ENCODE data around the gene TEPSIN. TPM values are rescaled to one million over a fixed set of nuclear protein-coding genes. Genes with fewer than 3 reads are reported as not detected.
"Not testable (repeated sequence)": the region's sequence is repeated elsewhere in the genome, so short reads cannot be mapped to it uniquely, and the experiment has no call there.

The TEPSIN gene
- total RNA-seq, 2 experiments from 2014 or later, result 17.8 to 20.3 TPM

- H3K27ac Mint-ChIP-seq, result no peak overlapping the region
- POLR2A ChIA-PET, result interaction anchor here (1.5 kb wide), 1 partner anchor 11 kb away, joined by 6 read pairs; the partner anchor contains the start of gene CEP131
- CTCF ChIA-PET, result no interaction called here
- H3K27me3 Mint-ChIP-seq, result no peaks in the 10 kb centered on the region
- H3K4me1 Mint-ChIP-seq, result peaks cover 13% of the 10 kb centered on the region
- no peaks in the 10 kb centered on the region for H3K9me3 Mint-ChIP-seq (ENCODE audit: low read depth)
- H3K36me3 Mint-ChIP-seq (ENCODE audit: low read depth), result peaks cover 9% of the 10 kb centered on the region
- H3K4me3 Mint-ChIP-seq, result no peak overlapping the region
- ATAC-seq, result no peak
- intact Hi-C loops (cut with DNase I, micrococcal nuclease), result no loop called here
- no peak for DNase-seq
Measured at GRCh38 chr17:81233811-81234505, 4.9 kb downstream of the TEPSIN start.

DNA sequence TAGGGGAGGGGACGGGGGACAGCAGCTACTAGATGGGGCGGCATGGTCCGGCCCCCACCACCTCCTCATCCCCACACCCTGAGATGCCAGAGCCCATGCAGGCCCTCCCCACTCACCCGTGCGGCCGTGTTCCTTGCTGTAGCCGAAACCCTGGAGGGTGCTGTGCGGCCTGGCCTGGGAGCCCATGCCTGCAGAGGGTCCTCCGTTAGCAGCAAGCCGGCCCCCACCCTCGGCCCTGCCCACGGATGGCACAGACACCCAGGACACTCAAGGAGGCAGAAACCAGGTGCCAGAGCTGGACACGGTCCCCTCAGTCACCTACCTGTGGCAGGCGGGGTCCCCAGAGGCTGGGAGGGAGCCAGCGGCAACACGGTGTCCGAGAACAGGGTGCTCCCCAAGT is 5.5 kb downstream of the TEPSIN start:
- Mint-ChIP-seq H3K4me1 (peaks cover 13% of the 10 kb centered on the region), H3K27me3 (no peaks in the 10 kb centered on the region), H3K4me3 (no peak overlapping the region), H3K36me3 (ENCODE audit: low read depth) (peaks cover 9% of the 10 kb centered on the region), H3K27ac (no peak overlapping the region), H3K9me3 (ENCODE audit: low read depth) (no peaks in the 10 kb centered on the region)
- ChIA-PET POLR2A (no interaction called here), CTCF (no interaction called here)
- ATAC-seq (no peak), DNase-seq (no peak)
- intact Hi-C loops (cut with DNase I, micrococcal nuclease), result no loop called here

DNA sequence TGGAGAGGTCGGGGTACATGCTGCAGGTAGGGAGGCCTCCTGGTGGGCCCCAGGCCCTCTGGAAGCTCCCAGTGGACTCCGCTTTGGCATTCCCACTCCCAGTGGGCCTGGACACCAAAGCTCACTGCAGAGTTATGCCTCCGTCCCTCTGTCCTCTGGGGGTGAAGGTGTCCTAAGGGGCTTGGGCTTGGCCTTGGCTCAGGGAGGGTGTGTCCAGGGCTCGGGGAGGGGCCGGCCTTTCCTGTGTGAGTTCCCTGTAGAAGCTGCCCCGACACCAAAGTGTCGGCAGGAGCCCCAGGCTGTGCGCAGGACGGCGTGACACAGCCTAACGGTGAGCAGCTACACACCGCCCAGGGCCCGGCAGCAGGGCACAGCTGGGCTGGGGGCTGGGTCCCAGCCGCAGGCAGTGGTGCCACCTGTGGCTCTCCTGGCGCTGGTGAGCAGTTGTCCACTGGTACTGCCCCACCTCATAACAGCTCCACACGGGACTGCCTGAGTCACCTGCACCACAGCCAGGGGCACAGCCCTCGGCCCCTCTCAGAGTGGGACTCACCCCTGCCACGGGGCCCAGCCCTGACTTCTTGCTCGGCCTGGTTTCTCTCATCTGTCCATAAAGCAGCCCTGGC is 6.1 kb downstream of the TEPSIN start:
- no peaks in the 10 kb centered on the region for H3K27me3 Mint-ChIP-seq
- ChIA-PET CTCF (no interaction called here), POLR2A (no interaction called here)
- ATAC-seq (no peak), DNase-seq (no peak)
- intact Hi-C loops (cut with DNase I, micrococcal nuclease), result no loop called here
- H3K4me3 Mint-ChIP-seq, result no peak overlapping the region
- peaks cover 9% of the 10 kb centered on the region for H3K36me3 Mint-ChIP-seq (ENCODE audit: low read depth)
- no peak overlapping the region for H3K27ac Mint-ChIP-seq
- H3K4me1 Mint-ChIP-seq, result peaks cover 11% of the 10 kb centered on the region
- H3K9me3 Mint-ChIP-seq (ENCODE audit: low read depth), result no peaks in the 10 kb centered on the region

DNA sequence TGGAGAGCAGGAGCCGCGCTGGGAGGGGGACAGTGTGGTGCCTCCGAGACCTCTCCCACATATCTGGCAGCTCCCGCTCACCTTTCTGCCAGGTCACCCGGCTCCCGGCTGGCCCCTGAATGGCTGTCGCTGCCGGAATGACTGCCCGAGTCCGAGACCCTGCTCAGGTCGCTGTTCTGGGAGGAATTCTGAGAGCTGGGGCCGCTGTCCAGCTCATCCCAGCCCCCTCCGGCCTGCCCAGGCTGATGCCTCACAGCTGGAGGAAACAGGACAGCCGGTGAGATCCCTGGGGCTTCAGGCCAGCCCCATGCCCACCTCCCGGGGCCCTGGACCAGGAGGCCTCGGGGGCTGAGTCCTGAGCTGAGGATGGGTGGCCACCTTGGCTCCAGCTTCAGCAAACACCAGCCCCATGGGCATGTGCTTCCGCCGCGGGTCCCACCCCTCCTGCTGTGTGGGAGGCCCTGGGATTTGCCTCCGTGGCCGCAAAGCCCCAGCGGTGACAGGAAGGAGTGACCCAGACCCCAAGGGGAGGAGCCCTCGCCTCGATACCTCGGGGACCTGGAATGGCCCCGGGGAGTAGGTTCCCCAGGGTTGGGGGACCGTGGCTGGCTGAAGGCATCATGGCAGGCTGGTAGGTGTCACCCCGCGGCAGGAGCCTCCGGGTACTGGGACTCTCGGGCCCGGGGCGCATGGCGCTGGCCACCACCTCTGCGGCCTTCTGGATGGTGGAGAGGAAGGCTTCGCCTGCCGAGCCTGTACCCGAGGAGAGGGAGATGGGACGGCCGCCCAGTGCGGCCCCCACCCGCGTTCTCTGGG is 6.9 kb downstream of the TEPSIN start:
- Mint-ChIP-seq H3K9me3 (ENCODE audit: low read depth) (no peaks in the 10 kb centered on the region), H3K36me3 (ENCODE audit: low read depth) (peaks cover 9% of the 10 kb centered on the region), H3K4me1 (peaks cover 7% of the 10 kb centered on the region), H3K27ac (no peak overlapping the region), H3K27me3 (no peaks in the 10 kb centered on the region), H3K4me3 (no peak overlapping the region)
- intact Hi-C loops (cut with DNase I, micrococcal nuclease), result no loop called here
- DNase-seq (no peak), ATAC-seq (no peak)
- CTCF ChIA-PET, result interaction anchor here (0.6 kb wide), 1 partner anchor 253 kb away, joined by 3 read pairs; no protein-coding TSS in a partner anchor
- POLR2A ChIA-PET, result no interaction called here

- no peak for ATAC-seq
- no peaks in the 10 kb centered on the region for H3K9me3 Mint-ChIP-seq (ENCODE audit: low read depth)
- no peak overlapping the region for H3K4me3 Mint-ChIP-seq
- peaks cover 7% of the 10 kb centered on the region for H3K4me1 Mint-ChIP-seq
- POLR2A ChIA-PET, result no interaction called here
- no peak for DNase-seq
- CTCF ChIA-PET, result interaction anchor here (0.6 kb wide), 1 partner anchor 13 kb away, joined by 3 read pairs; no protein-coding TSS in a partner anchor
- intact Hi-C loops (cut with DNase I, micrococcal nuclease), result no loop called here
- H3K27me3 Mint-ChIP-seq, result no peaks in the 10 kb centered on the region
- peaks cover 9% of the 10 kb centered on the region for H3K36me3 Mint-ChIP-seq (ENCODE audit: low read depth)
- no peak overlapping the region for H3K27ac Mint-ChIP-seq
Measured at GRCh38 chr17:81231121-81231645, 7.7 kb downstream of the TEPSIN start.

DNA sequence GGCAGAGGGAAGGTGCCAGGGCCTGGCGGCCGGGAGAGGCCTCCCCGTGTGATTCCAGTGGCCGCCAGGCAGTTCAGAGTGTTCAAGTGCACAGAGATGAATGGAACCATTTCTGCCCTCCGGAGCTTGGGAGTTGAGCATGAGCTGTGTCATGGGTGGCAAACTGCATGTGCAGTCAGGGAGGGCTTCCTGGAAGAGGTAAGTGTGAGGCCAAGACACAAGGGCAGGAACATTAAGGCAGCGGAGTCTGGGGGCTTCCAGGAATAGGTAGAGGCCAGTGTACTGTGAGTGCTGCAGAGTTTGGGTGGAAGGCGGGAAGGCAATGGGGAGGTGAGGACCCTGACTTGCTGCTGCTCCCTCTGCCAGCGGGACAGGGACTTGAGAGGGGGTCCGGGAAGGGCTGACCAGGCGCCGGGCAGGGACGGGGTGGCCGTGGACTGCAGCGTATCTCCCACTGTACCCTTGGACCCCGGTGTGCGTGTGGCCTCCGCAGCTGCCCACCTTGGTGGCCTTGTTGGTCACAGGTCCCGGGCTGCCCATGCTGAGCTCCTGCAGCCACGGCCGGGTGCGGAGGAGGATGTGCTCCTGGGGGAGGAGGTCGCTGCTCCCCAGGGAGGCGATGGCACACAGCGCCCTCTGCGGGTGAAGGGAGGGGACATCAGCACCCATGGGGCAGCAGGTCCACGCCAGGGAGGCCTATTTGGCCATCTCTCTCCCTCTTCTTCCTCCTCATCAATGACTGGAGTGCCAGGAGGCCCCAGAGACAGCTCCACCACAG is 8.6 kb downstream of the TEPSIN start:
- ATAC-seq, result peak; percentile 45
- CTCF ChIA-PET, result interaction anchor here (0.6 to 1.1 kb wide), 4 partner anchors 8 to 87 kb away, joined by 3 read pairs; partner anchors contain the start of gene TEPSIN

DNA sequence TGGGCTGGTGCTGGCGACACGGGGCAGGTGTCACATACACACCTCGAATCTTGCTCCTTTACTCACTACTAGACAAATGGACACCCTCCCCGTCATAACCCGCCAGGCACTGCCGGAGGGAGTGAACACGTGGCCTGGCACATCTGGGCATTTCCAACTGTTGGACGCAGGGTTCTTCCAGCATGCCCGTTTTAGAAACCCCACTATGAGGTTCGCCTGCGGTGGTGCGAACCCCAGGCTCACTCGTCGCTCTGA is 9.3 kb downstream of the TEPSIN start:
- ChIA-PET CTCF (interaction anchor here (0.5 to 1.1 kb wide), 4 partner anchors 9 to 87 kb away, joined by 3 read pairs; partner anchors contain the start of gene TEPSIN), POLR2A (no interaction called here)
- no peak for ATAC-seq
- Mint-ChIP-seq H3K36me3 (ENCODE audit: low read depth) (peaks cover 9% of the 10 kb centered on the region), H3K27ac (no peak overlapping the region), H3K4me3 (no peak overlapping the region), H3K9me3 (ENCODE audit: low read depth) (no peaks in the 10 kb centered on the region), H3K27me3 (no peaks in the 10 kb centered on the region), H3K4me1 (peaks cover 7% of the 10 kb centered on the region)
- intact Hi-C loops (cut with DNase I, micrococcal nuclease), result loop anchor here in 1 of 2 experiments (10.0 kb wide), 1 partner anchor 685 kb away; the partner anchor contains the start of gene RPTOR
- no peak for DNase-seq

More for the DNA sequence above, 8.6 kb downstream of the TEPSIN start:
- Mint-ChIP-seq H3K4me1 (peaks cover 7% of the 10 kb centered on the region), H3K9me3 (ENCODE audit: low read depth) (no peaks in the 10 kb centered on the region), H3K4me3 (no peak overlapping the region), H3K27ac (no peak overlapping the region), H3K27me3 (no peaks in the 10 kb centered on the region), H3K36me3 (ENCODE audit: low read depth) (peaks cover 9% of the 10 kb centered on the region)
- intact Hi-C loops (cut with DNase I, micrococcal nuclease), result no loop called here
- DNase-seq, result peak; percentile 46
- POLR2A ChIA-PET, result no interaction called here

- Mint-ChIP-seq H3K36me3 (ENCODE audit: low read depth) (peaks cover 9% of the 10 kb centered on the region), H3K4me1 (peaks cover 8% of the 10 kb centered on the region), H3K27ac (no peak overlapping the region), H3K9me3 (ENCODE audit: low read depth) (no peaks in the 10 kb centered on the region), H3K4me3 (no peak overlapping the region), H3K27me3 (no peaks in the 10 kb centered on the region)
- no peak for DNase-seq
- ChIA-PET POLR2A (no interaction called here), CTCF (interaction anchor here (0.5 to 1.0 kb wide), 2 partner anchors 11 to 54 kb away, joined by 3 read pairs; no protein-coding TSS in a partner anchor)
- no peak for ATAC-seq
- intact Hi-C loops (cut with DNase I, micrococcal nuclease), result loop anchor here in 1 of 2 experiments (10.0 kb wide), 1 partner anchor 684 kb away; the partner anchor contains the start of gene RPTOR
Measured at GRCh38 chr17:81228834-81229665, 9.8 kb downstream of the TEPSIN start.

GRCh38 chr17:81228420-81228819 is 10.4 kb downstream of the TEPSIN start:
- no peak overlapping the region for H3K4me3 Mint-ChIP-seq
- peaks cover 9% of the 10 kb centered on the region for H3K36me3 Mint-ChIP-seq (ENCODE audit: low read depth)
- no peak overlapping the region for H3K27ac Mint-ChIP-seq
- ATAC-seq, result no peak
- H3K4me1 Mint-ChIP-seq, result peaks cover 14% of the 10 kb centered on the region
- intact Hi-C loops (cut with DNase I, micrococcal nuclease), result loop anchor here in 1 of 2 experiments (10.0 kb wide), 1 partner anchor 684 kb away; the partner anchor contains the start of gene RPTOR
- H3K9me3 Mint-ChIP-seq (ENCODE audit: low read depth), result no peaks in the 10 kb centered on the region
- CTCF ChIA-PET, result no interaction called here
- POLR2A ChIA-PET, result no interaction called here
- no peaks in the 10 kb centered on the region for H3K27me3 Mint-ChIP-seq
- no peak for DNase-seq

DNA sequence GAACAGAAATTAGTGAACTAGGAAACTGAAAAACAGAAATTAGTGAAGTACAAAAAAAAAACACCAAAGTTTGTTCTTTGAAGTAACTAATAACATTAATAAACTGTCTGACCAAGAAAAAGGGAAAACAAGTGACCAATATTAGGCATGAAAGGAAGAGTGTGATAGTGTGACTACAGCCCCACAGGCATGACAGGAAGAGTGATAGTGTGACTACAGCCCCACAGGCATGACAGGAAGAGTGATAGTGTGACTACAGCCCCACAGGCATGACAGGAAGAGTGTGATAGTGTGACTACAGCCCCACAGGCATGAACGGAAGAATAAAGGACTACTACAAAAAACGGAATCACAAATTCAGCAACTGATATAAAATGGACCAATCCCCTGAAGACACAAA is 11.2 kb downstream of the TEPSIN start:
- H3K27me3 Mint-ChIP-seq; H3K36me3 Mint-ChIP-seq (ENCODE audit: low read depth); DNase-seq; POLR2A ChIA-PET; H3K4me3 Mint-ChIP-seq; H3K9me3 Mint-ChIP-seq (ENCODE audit: low read depth); CTCF ChIA-PET; ATAC-seq; H3K27ac Mint-ChIP-seq: not testable (repeated sequence)
- intact Hi-C loops (cut with DNase I, micrococcal nuclease), result loop anchor here in 1 of 2 experiments (10.0 kb wide), 1 partner anchor 683 kb away; the partner anchor contains the start of gene RPTOR
- peaks cover 15% of the 10 kb centered on the region for H3K4me1 Mint-ChIP-seq
